GM21390 (cell line): ENCODE data around the gene NRARP.

Source experiments
- ATAC-seq: cut with Tn5 transposase; IDR thresholded peaks from one replicate; pipeline ENCODE4 v1.9.1; 2021; ENCODE audit not compliant: unreplicated experiment

Gene NRARP

DNA sequence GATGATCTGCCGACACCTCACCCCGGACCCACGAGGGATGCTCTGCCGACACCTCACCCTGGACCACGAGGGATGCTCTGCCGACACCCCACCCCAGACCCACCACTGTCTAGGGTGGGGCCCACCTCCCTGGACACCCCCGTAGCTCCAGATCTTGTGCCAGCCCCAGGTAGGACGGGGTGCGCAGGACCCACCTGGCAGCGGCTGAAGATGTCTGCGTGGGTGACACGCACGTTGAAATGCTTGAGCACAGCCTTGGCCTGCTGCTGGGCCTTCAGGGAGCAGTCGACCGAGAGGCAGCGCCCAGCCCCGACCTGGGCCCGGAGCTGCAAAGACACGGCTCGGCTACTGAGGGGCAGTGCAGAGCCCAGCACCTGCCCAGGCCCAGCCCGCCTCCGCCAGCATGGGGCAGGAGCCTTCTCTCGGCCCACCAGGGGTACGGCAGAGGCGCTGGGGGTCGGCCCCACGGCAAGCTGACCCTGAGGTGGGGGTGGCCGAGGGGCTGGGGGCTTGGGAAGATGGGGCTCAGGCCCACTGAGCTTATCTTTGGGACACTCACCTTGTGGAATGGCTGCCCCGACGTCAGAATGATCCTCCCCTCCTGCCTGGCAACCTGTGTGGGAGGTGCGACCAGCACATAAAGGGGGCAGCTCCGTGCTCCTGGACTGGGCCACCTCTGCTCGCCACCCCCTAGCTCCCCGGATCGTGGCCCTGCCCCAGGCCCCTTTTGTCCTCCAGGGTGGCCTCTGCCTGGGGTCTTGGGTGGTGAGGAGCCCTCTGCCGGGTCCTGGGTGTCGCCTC, 21.7 kb upstream of the NRARP start:
- ATAC-seq = no peak

DNA sequence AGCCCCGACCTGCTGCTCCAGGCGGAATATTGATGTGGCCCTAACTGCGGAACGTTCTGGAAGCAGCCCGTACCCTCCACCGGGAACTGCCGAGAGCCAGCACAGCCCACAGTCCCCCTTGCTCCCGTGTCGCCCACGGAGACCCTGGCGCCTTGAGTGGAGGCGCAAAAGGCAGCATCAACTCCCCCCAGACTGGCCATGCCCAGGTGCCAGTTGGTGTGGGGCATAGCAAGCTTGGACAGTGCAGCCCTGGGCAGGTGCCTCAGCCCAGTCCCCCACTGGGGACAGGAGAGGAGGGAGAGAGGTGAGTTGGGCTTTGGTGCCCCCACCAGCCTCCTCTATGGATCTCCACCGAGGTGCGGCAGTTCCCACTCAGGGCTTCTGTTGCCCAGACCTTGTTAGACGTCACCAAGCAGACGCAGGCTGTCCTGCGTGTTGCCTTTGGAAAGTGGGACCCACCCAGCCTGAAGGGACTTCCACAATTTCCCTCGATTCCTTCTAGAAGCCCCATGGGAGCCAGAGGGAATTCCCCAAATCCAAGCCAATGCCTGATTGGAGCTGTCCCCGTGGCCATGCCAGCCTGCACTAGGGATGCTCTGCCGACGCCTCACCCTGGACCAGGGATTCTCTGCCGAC, 19.8 kb upstream of the NRARP start:
- ATAC-seq = no peak

DNA sequence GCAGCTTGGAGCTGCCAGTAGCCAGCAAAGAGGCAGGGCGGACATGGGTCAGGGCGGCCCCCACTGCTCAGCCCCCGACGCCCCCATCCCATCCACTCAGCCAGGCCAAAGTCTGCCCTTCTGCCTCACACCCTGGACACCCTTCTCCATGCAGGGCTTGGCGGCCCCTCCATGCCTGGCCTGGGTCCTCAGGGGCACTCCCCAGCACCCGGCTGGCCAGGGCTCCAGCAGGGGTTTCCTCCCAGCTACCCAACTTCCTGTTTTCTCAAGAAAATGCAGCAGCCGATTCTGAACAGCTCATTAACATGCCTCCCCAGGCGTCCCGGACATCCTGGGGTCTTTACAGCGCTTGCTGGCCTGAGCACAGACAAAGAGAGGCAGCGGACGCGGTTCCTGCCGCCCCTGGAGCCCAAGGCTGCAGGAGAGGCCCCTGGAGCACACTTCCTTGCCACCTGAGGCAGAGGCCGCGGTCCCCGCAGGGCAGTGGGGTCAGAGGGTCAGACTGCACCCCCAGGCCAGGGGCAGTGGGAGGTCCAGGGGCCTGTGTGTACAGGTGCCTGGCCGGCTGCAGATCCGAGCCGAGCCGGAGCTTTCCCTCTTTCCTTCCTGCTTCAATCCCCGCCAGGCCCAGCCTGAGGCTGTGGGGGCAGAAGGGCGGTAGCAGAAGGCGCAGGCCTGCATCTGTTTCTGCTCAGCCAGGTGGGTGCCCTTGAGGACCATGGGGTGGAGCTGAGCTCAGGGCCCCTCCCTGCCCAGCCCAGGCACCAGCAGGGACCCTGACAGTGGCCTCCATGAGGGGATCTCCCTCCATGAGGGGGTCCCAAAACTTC, 18.7 kb upstream of the NRARP start:
- no peak for ATAC-seq

DNA sequence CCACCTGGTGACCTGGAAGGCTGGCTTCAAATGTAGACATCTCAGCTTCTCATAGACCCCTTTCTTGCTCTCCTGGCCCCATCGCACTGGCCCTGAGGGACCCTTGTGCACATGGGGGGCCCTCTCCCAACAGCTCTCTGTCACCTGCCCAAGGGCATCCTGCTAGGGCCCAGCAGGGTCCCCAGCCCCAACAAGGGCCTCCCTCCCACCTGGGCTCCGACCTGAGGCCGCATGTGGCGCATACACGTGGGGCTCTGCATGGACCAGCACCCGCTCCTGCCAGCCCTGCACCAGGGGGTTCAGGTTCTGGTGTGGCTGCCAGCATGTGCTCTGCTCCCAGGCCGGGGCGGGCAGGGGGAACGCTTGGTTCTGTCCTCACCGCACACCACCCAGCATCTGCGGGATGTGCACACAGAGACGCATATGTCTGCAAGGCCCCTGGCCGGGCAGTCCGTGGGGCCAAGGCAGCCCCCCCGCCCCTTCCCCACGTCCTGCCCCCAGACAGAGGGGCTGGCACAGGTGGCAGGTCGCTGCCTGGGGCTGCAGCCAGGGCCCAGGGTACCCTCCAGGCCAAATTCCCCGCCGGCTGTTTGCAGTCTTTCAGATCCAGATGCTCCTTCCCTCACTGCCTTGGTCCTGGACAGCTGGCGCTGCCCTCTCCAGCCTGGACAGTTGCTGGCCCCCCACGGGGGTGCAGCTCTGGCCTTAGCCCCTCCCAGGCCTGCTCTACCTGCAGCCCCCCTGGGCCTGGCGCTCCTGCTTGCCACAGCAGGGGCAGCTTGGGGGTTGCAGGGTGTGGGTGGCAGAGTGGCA, 17.9 kb upstream of the NRARP start:
- no peak for ATAC-seq

DNA sequence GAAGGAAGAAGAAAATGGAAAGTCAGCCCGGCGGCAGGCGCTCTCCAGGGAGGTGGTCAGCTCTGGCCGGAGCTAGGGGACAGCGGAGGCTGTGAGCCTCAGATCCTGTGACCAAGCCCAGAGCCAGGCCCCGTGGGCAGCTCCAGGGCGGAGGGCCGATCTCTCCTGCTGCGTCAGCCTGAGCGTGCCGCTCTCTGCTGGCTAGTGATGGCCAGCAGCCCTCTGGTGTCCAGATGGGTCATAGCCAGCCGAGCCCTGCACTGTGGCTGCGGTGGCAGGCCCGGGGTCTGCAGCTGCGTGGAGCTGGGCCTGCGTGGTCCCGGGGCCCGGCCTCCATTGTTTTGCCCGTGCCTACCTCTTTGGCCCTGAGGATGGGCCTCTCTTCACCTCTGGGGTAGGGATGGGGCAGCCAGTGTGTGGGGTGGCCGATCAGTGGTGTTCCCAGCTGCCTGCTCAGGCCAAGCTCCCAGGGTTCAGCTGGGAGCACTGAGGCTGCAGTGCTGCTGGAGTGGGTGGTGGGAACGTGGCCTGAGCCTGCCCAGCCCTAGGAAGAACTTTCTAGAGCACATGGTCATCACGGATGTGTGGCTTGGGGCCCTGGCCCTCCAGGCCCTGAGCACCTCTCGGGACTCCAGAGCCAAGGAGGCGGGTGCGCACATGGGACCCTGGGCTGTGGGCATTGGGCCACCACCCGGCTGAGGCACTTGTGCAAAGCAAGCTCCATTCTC, 17.1 kb upstream of the NRARP start:
- ATAC-seq = no peak

DNA sequence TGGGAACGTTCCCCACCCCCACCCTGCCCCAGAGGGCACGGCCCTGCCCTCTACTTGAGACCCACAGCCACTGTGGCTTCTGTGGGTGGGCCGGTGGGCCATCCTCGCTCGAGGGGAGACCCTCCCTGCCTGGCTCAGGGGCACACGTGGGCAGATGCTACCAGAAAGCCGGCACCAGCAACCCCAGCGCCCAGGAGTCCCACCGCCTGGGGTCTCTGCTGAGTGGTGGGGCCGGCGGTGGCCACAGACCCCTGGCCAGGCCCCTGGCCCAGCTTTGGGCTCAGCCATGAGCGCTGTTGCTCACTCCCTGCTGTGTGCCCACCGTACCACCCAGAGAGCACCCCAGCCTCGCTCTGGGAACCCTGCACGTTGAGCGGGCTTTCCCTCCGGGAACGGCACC, 16.5 kb upstream of the NRARP start:
- ATAC-seq = no peak

DNA sequence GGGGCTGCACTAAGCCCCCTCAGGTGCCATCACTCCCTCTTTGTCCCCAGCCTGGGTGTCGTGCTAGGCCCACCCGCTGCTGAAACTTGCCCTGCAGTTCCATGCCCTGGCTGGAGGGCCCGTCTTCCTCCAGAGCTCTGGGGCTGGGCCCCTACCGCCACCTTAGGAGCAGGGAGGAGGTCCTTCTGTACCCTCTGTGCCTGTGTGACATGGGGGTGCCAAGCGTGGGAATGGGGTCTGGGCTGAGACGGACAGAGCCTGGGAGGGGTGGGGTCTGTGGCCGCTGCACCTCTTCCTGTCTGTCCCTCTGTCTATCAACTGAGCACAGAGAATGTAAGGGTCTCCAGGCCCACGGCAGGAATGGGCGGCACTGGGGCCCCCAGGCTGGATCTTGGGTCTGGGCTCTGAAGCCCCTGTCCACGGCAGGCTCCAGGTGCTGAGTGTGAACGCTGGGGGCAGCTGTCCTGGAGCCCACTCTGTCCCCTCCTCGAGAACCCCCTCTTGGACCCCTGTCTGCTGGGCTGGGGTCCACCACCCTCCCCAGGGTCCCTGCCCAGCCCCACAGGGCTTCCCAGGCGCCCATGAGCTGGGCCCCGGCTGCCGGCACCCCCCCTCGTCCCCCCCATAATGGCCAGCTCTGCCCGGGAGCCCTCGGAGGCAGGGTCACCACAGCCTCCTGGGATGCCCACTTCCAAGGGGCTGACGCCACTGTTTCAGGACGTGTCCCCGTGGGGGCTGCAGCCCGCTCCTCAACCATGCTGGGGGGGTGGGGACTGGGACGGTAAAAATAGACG, 15.8 kb upstream of the NRARP start:
- ATAC-seq = no peak

DNA sequence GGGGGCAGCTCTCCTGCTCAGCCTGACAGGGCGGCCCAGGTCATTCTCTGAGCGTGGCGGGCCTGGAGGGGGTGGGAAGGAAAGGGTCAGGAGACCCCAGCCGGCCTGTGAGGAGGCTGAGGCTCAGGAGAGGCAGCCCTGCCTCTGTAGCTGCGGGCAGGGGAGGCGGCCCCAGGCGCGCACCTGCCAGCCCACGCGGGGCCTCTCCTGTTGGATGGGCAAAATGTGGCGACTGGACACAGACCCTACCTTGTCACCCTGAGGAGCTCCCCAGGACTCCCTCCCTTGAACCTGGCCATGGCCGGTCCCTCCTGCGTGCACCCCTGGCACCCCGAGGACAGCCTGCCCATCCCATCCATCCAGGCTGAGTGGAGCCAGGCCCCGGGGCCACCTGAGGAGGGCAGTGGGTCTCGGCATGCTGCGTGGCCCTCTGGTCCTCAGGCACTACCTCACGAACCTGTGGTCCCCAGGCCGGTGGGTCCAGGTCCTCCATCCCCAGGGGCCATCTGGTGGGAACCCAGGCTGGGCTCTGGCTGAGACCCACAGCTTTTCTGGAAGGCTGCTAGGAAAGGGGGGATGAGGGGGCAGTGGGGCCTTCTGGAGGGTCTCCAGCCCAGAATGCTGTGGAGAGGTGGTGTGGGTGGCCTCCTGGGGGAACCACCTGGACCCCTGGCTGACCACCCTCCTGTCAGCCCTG, 15.1 kb upstream of the NRARP start:
- no peak for ATAC-seq

DNA sequence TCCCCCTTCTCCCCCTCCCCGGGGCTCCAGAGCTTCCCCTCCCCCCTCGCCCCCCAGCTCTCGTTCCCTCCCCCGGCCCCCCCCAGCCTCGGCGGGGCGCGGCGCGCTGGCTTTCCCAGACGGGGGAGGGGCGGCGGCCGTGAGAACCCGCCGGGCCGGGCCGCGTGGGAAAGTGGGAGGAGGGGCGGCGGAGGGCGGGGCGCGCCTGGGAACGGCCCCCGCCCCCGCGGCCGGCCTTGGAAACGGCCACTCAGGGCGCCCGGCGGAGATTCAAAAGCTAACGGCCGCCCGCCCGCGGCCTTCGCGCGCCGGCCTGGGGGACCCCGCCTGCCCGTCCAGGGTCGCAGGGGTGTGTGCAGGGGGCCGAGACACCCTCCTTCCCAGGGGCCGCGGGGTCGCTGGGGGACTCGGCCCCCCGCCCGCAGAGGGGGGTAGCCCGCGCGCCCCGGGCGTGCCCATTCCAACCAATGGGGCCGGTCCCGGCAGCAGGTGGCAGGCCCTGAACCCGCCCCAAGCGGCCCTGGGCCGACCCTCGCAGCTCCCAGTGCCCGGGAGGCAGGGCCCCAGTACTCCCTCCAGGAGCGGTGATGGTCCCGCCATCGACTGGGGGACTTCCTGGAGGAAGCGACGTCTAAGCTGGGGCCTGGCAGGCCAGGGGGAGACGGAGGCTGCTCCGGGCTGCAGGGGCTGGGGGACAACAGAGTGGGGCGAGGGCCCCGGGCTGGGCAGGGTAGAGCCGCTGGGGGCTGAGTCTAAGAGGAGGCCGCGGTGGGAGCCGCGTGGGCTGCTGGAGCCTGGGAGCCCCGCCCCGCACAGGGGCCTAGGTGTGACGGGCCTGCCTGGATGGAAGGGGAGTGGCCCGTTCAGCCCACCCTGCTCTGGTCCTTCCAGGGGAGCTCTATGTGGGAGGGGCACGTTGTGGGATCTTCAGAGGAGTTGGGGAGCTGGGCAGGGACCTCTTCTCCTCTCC, 14.2 kb upstream of the NRARP start:
- ATAC-seq = no peak

DNA sequence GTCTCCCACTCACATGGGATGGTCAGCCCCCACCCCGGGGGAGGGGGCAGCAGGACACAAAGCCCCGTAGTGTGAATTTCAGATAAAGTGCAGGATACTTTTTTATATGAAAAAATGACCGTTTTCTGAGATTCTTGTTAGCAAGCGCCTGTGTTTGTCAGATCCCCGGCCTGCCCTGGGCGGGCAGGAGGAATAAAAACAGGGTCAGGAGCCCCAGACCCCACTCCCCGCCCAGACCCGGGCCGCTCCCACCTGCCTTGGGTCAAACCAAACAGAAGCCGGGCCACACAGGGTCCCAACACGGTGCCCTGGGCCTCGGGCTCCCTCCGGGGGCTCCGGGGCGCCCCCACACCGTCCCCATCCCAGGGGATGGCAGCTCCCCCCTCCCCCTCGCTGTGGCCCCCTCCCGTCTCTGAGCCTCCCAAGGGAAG, 13.5 kb upstream of the NRARP start:
- no peak for ATAC-seq

DNA sequence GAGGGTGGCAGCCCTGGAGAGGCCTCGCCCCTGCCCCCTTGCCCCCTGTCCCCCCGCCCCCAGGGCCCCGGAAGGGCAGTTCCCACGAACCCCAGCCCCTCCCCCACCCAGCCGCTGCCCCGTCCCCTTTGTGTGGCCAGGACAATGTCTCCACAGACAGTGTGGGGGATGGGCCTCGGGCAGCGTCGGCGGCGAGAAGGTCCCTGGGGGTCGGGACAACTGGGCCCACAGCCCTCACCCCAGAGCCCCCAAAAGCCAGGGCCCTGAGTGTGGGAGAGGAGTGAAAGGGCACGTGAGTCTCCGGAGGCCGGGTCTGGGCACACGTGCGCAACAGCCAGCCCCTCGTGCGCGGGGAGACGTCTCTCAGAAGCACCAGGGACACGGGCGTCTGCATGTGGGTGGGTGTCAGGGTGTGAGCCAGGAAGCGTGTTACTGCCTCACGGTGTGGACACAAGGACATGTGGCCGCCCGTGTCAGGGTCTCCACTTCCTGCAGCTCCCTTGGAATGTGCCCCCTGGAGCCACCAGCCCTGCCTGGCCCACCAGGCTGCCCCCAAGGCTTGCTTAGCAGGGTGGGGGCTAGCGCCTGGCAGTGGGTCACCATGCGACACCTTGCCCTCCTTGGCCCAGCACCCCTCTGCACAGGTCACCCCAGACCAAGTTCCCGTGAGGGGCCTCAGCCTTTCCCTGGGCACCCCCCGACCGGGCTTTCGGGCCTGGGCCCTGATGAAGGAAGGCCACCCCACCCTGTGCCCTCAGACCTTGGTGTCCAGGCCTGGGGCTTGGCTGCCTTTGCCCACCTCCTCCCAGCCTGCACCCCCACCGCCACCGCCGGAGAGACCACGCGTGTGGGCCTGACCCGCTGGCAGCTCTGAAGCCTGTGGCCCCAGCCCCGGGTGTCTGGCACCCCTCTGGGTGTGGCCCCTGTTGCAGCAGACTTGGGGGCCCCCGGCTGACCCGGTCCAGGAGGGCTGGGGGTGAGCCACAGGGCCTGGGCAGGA, 12.8 kb upstream of the NRARP start:
- ATAC-seq = no peak

DNA sequence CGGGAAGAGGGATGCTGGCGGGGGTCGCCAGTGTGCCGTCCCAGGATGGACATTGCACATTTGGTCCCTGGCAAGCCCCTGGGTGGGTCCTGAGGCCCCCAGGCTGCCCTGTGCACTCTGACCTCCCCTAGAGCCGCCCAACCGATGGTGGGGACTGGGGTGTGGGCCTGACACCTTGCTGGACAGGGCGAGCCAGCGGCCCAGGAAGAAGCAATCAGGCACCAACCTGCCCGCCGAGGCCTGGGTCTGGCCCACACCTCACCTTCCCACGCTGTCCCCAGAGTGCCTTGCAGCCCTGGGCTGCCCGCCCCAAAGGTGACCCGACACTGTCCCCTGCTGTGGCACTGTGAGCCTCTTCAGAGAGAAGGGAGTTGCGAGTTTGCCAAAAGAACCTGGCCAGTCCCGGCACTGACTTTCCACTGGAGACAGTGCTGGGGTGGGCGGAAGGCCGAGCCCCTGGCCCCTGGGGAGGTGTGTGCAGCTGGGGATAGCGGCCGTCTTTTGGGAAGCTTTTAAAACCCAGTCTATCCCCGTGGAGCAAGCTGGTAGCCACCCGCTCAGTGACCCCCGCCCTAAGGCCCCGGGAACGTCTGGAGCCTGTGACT, 12.0 kb upstream of the NRARP start:
- no peak for ATAC-seq

DNA sequence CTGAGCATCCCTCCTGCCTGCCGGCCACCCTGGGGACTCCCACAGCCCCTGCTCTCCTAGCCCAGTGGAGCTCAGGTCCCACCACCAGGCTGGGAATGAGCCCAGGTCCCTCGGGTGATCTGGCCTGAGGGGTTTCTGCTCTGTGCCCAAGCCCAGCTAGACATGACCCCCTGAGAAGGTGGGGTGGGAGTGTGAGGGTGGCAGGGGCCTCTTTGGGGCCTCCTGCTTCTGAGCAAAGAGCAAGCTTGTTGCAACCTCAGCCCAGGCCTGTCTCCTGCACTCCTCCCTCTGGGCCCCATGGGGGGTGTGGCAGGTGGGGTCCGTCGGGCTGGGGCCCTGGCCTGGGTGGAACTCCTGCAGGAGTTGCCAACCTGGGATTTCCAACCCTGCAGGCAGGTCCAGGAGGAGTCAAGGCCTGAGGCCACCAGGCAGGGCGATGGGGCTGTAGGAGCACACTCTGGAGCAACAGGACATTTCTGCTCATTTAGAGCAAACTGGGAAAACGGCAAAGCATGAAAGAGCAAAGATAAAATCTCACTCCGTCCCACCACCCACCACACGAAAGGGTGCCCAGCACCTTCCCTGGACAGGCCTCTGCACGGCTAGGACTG, 11.4 kb upstream of the NRARP start:
- ATAC-seq = no peak

DNA sequence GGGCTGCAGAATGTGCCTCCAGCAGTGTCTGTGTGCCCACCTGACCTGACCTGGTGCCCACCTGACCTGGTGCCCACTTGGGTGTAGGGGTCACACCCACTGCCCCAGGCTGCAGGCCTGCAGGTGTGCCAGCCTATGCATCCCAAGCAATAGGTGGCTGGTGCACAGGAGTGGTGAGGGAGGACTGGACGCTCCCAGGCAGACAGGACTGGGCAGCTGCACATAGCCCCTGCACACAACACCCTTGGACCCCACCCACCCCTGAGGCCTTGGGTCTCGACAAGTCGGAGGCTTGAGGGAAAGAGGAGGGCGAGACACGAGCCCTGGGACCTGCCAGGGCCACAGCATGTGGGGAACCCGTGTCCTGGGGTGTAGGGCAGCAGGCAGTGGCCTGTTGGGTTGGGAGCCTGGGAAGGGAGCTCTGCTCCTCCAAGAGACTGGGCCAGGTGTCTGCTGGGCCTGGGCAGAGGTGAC, 10.8 kb upstream of the NRARP start:
- no peak for ATAC-seq

DNA sequence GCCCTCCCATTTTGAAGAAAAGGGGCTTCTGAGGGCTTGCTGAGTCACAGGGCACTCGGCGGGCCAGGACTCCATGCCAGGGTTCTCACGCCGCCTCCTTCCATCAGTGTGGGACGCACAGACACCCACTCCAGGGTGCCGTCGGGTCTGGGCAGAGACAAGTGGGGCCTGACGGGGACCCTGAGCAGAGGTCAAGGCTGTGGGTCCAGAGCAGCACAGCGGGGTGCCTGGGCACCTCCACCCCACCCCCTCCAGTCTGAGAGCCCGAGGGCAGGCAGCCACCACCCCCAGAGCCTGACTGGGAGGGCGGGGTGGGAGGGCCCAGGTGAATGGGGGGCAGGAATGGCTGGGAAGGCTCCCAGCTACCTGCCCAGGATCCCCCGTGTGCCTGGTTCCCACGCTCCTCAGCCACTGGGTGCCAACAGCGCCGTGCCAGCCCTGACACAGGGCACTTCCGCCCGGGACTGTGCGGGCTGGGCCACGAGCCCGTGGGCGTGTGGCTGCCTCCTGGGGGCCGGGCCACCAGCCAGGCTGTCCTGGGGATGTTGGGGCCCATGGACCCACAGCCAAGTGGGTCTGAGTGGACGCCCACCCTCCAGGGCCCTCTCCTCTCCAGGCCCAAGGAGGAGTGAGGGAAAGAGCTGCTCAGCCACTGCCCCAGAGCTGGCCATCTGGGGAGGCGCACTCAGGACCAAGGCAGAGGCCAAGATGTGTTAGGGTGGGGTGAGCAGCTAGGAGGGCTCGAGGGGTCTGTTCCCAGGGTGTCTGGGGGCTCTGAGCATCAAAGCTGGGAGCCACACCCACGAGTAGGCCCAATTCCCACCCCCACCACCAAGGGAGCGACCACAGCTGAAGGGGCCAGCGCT, 10.1 kb upstream of the NRARP start:
- ATAC-seq = no peak
